KMS-11 (cell line): Measurements from ENCODE around the gene KCNQ1.

ENCODE experiments used
- H2AFZ ChIP-seq: fragments of 200-600 bp; sonication (generic); 2 replicates; pipeline ENCODE4 v1.6.1; 2016; ENCODE audit warnings: antibody characterized with exemption, mixed run types, low read depth
- H3K27ac ChIP-seq: fragments of 200-600 bp; sonication (generic); 2 replicates; pipeline ENCODE4 v1.6.1; 2016; ENCODE audit warnings: mild to moderate bottlenecking, mixed run types
- H3K27me3 ChIP-seq: fragments of 200-600 bp; sonication (generic); 2 replicates; pipeline ENCODE4 v1.6.1; 2017; ENCODE audit warnings: mild to moderate bottlenecking, low read depth, mixed run types, moderate library complexity; ENCODE audit not compliant: insufficient read depth
- H3K36me3 ChIP-seq: fragments of 200-600 bp; sonication (generic); 2 replicates; pipeline ENCODE4 v1.6.1; 2017; ENCODE audit warnings: mild to moderate bottlenecking, mixed run types; ENCODE audit not compliant: insufficient read depth
- H3K4me1 ChIP-seq: fragments of 200-600 bp; sonication (generic); 2 replicates; pipeline ENCODE4 v1.6.1; 2016; ENCODE audit warnings: mild to moderate bottlenecking, low read depth, mixed run types; ENCODE audit not compliant: poor library complexity, severe bottlenecking
- H3K4me2 ChIP-seq: fragments of 200-600 bp; sonication (generic); 2 replicates; pipeline ENCODE4 v1.7.0; 2016; ENCODE audit warnings: mild to moderate bottlenecking, mixed run types
- H3K4me3 ChIP-seq: fragments of 200-600 bp; sonication (generic); IDR thresholded peaks from 2 replicates; pipeline ENCODE4 v1.6.1; 2017; ENCODE audit warnings: low read depth, low read length, mixed read lengths; ENCODE audit not compliant: insufficient read depth
- H3K79me2 ChIP-seq: fragments of 200-600 bp; sonication (generic); 2 replicates; pipeline ENCODE4 v1.6.1; 2016; ENCODE audit warnings: low read depth, mixed run types; ENCODE audit not compliant: insufficient read depth
- H3K9ac ChIP-seq: fragments of 200-600 bp; sonication (generic); 2 replicates; pipeline ENCODE4 v1.6.1; 2016; ENCODE audit warnings: mild to moderate bottlenecking, mixed run types
- H4K20me1 ChIP-seq: fragments of 200-600 bp; sonication (generic); 2 replicates; pipeline ENCODE4 v1.6.1; 2016; ENCODE audit warnings: mild to moderate bottlenecking, mixed run types; ENCODE audit not compliant: insufficient read depth
- TF ChIP-seq, protein P1 (sequence below): fragments of 200-600 bp; sonication (generic); conservative IDR thresholded peaks from 2 replicates; pipeline ENCODE4 v1.6.1; 2017; ENCODE audit warnings: low read depth, mild to moderate bottlenecking, antibody characterized with exemption, low read length, moderate library complexity, mixed read lengths

KCNQ1 gene

DNA sequence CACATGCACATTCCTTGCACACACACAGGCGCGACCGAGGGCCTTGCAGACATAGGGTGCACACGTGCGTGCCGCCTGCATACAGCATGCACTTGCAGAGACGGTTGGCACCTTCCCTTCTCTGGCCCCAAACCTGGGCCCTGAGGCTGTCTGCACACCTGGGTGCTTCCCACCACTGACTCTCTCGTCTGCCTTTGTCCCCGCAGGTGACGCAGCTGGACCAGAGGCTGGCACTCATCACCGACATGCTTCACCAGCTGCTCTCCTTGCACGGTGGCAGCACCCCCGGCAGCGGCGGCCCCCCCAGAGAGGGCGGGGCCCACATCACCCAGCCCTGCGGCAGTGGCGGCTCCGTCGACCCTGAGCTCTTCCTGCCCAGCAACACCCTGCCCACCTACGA, 402.8 kb downstream of the KCNQ1 start:
- H2AFZ ChIP-seq: no peak overlapping the region
- H3K9ac ChIP-seq: no peak overlapping the region
- TF ChIP-seq, protein P1, sequence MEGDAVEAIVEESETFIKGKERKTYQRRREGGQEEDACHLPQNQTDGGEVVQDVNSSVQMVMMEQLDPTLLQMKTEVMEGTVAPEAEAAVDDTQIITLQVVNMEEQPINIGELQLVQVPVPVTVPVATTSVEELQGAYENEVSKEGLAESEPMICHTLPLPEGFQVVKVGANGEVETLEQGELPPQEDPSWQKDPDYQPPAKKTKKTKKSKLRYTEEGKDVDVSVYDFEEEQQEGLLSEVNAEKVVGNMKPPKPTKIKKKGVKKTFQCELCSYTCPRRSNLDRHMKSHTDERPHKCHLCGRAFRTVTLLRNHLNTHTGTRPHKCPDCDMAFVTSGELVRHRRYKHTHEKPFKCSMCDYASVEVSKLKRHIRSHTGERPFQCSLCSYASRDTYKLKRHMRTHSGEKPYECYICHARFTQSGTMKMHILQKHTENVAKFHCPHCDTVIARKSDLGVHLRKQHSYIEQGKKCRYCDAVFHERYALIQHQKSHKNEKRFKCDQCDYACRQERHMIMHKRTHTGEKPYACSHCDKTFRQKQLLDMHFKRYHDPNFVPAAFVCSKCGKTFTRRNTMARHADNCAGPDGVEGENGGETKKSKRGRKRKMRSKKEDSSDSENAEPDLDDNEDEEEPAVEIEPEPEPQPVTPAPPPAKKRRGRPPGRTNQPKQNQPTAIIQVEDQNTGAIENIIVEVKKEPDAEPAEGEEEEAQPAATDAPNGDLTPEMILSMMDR: no peak
- H3K4me3 ChIP-seq: no peak overlapping the region
- H3K4me2 ChIP-seq: no peak overlapping the region
- H4K20me1 ChIP-seq: no peaks in the 10 kb centered on the region
- no peaks in the 10 kb centered on the region for H3K27me3 ChIP-seq
- no peak overlapping the region for H3K27ac ChIP-seq
- H3K4me1 ChIP-seq: no peaks in the 10 kb centered on the region
- no peaks in the 10 kb centered on the region for H3K36me3 ChIP-seq
- no peaks in the 10 kb centered on the region for H3K79me2 ChIP-seq

DNA sequence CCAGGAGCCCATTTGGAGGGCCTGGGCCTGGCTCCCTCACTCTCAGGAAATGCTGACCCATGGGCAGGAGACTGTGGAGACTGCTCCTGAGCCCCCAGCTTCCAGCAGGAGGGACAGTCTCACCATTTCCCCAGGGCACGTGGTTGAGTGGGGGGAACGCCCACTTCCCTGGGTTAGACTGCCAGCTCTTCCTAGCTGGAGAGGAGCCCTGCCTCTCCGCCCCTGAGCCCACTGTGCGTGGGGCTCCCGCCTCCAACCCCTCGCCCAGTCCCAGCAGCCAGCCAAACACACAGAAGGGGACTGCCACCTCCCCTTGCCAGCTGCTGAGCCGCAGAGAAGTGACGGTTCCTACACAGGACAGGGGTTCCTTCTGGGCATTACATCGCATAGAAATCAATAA, 403.7 kb downstream of the KCNQ1 start:
- Histone ChIP-seq H4K20me1 (no peaks in the 10 kb centered on the region), H3K9ac (no peak overlapping the region), H3K79me2 (no peaks in the 10 kb centered on the region), H2AFZ (no peak overlapping the region), H3K4me2 (no peak overlapping the region), H3K36me3 (no peaks in the 10 kb centered on the region), H3K4me1 (no peaks in the 10 kb centered on the region), H3K27me3 (no peaks in the 10 kb centered on the region), H3K27ac (no peak overlapping the region), H3K4me3 (no peak overlapping the region)
- TF ChIP-seq, protein P1: no peak

DNA sequence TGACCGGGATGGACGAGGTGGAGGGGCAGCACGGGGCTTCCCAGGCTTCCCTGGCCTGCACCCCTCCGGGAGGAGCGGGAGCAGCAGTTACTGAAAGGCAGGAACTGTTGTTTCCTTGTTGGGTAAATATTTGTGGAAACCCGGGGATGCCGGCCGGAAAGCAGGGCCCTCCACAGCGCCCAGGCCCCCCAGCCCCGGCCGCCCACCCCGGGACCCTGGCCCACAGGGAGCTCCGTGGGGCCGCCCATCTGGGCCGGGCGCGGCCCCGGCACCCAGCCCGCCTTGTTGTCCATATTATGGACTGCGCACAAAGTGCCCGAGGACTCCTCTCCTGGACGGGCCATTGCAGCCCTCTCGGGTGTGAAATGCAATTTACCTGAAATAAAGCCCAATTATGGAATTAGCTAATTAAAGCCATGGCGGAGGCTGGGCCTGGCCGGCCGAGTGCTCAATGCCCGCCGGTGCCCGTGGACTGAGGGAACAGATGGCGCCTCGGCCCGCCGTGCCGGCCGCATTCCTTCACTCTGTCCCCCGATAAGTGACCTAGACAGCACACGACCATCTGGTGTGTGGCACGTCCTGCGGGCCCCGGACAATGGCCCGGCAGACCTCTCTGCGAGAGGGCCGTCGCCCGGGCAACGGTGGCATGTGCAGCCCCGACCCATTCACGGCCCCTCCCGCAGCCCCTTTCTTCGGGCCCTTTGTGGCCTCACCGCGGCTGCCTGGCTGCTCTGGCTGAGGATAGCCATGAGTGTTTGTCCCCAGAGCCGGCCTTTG, 405.4 kb downstream of the KCNQ1 start:
- no peaks in the 10 kb centered on the region for H3K4me1 ChIP-seq

DNA sequence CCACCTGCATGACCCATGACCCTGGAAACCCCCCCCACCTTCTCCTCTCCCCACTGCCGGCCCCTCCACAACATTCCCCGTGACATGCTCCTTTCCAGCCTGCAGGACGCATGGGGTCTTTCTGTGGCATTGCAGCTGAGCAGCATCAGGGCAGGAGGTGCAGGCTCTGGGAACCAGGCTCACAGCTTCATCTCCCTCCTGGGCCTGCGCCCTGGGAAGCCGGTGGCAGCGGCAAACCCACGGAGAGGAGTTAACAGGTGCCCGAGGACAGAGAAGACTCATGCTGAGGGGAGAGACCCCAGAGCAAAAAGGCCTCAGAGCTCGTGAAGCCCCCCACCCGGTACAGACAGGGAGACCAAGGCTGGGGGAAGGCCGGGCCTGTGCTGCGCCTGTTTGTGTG, 408.6 kb downstream of the KCNQ1 start:
- H3K9ac ChIP-seq: no peak overlapping the region
- no peak overlapping the region for H3K27ac ChIP-seq
- H3K27me3 ChIP-seq: no peaks in the 10 kb centered on the region
- no peaks in the 10 kb centered on the region for H3K4me1 ChIP-seq
- H2AFZ ChIP-seq: no peak overlapping the region
- TF ChIP-seq, protein P1: no peak
- no peak overlapping the region for H3K4me2 ChIP-seq
- H3K36me3 ChIP-seq: no peaks in the 10 kb centered on the region
- no peaks in the 10 kb centered on the region for H4K20me1 ChIP-seq
- no peaks in the 10 kb centered on the region for H3K79me2 ChIP-seq
- H3K4me3 ChIP-seq: no peak overlapping the region

More for the DNA sequence above, 405.4 kb downstream of the KCNQ1 start:
- H3K4me2 ChIP-seq: no peak overlapping the region
- no peak overlapping the region for H3K27ac ChIP-seq
- no peak overlapping the region for H3K9ac ChIP-seq
- no peaks in the 10 kb centered on the region for H3K27me3 ChIP-seq
- no peaks in the 10 kb centered on the region for H3K79me2 ChIP-seq
- H3K4me3 ChIP-seq: no peak overlapping the region
- TF ChIP-seq, protein P1: no peak
- no peak overlapping the region for H2AFZ ChIP-seq
- H3K36me3 ChIP-seq: no peaks in the 10 kb centered on the region
- H4K20me1 ChIP-seq: no peaks in the 10 kb centered on the region
